HPDE6-E6E7 (cell line): ENCODE measurements around the gene PRPF18.

ENCODE experiments used
- DNase-seq: peaks from one replicate; pipeline ENCODE4 v3.0.0; 2011; ENCODE audit warnings: missing footprints; ENCODE audit errors: extremely low spot score

PRPF18 gene

GRCh38 chr10:13637894-13638293, 51.1 kb downstream of the PRPF18 start:
- no peak for DNase-seq

- no peak for DNase-seq
Measured at GRCh38 chr10:13642293-13642692, 55.5 kb downstream of the PRPF18 start.

GRCh38 chr10:13643016-13643415, 56.3 kb downstream of the PRPF18 start:
- no peak for DNase-seq

- no peak for DNase-seq
Measured at GRCh38 chr10:13644866-13645265, 58.1 kb downstream of the PRPF18 start.

GRCh38 chr10:13648425-13648824, 61.7 kb downstream of the PRPF18 start:
- DNase-seq = no peak

- DNase-seq = no peak
Measured at GRCh38 chr10:13649844-13650520, 63.2 kb downstream of the PRPF18 start.

GRCh38 chr10:13650961-13651360, 64.2 kb downstream of the PRPF18 start:
- no peak for DNase-seq

GRCh38 chr10:13651969-13652720, 65.4 kb downstream of the PRPF18 start:
- no peak for DNase-seq

- no peak for DNase-seq
Measured at GRCh38 chr10:13652860-13653259, 66.1 kb downstream of the PRPF18 start.

GRCh38 chr10:13654118-13654830, 67.5 kb downstream of the PRPF18 start:
- no peak for DNase-seq

- no peak for DNase-seq
Measured at GRCh38 chr10:13654846-13655245, 68.1 kb downstream of the PRPF18 start.

GRCh38 chr10:13656337-13657100, 69.8 kb downstream of the PRPF18 start:
- no peak for DNase-seq

GRCh38 chr10:13657101-13657680, 70.4 kb downstream of the PRPF18 start:
- DNase-seq = no peak

GRCh38 chr10:13658264-13658663, 71.5 kb downstream of the PRPF18 start:
- no peak for DNase-seq

GRCh38 chr10:13658871-13659685, 72.3 kb downstream of the PRPF18 start:
- no peak for DNase-seq

GRCh38 chr10:13659887-13660550, 73.3 kb downstream of the PRPF18 start:
- peak; percentile 9 for DNase-seq

GRCh38 chr10:13660551-13660920, 73.8 kb downstream of the PRPF18 start:
- DNase-seq = peak; percentile 40

GRCh38 chr10:13661256-13661655, 74.5 kb downstream of the PRPF18 start:
- DNase-seq = no peak

GRCh38 chr10:13665516-13666262, 78.9 kb downstream of the PRPF18 start:
- DNase-seq = no peak
